Transverse colon (tissue), 4 donors: ENCODE results near the gene NPRL2. TPM values are rescaled to one million over a fixed set of nuclear protein-coding genes. Genes with fewer than 3 reads are reported as not detected.

ENCODE experiments used
- DNase-seq: peaks from one replicate; pipeline ENCODE4 v3.0.0-alpha.2; 2019
- H3K27ac ChIP-seq, 4 donors: fragments of 200-600 bp; sonication (generic); 2 replicates each; pipeline ENCODE4 v1.5.1; 2016 to 2018; ENCODE audit warnings: inconsistent platforms in 4 of 4
- H3K27me3 ChIP-seq: fragments of 200-600 bp; sonication (generic); 2 replicates; pipeline ENCODE4 v1.5.1; 2017; ENCODE audit warnings: inconsistent platforms
- H3K36me3 ChIP-seq, 4 donors: fragments of 200-600 bp; sonication (generic); 2 replicates each; pipeline ENCODE4 v1.5.1; 2017 to 2019; ENCODE audit warnings: inconsistent platforms in 4 of 4
- H3K4me1 ChIP-seq, 4 donors: fragments of 200-600 bp; sonication (generic); 2 replicates each; pipeline ENCODE4 v1.5.1; 2017 to 2020; ENCODE audit warnings: inconsistent platforms in 4 of 4
- H3K4me3 ChIP-seq, 4 donors: fragments of 200-600 bp; sonication (generic); 1 replicate in 1 of 4; 2 replicates in 3 of 4; pipeline versions ENCODE4 v1.5.1 to v1.6.1; 2017 to 2019; ENCODE audit warnings: inconsistent platforms in 4 of 4
- H3K9me3 ChIP-seq, 2 donors: fragments of 200-600 bp; sonication (generic); 2 replicates each; pipeline ENCODE4 v1.5.1; 2017 to 2019; ENCODE audit warnings: inconsistent platforms in 2 of 2
- CTCF ChIP-seq, 5 experiments: fragments of 200-600 bp in 3 of 5; fragments of 450-650 bp in 2 of 5; sonication (generic) in 3 of 5; IDR thresholded peaks; 1 replicate in 2 of 5; 2 replicates in 3 of 5; pipeline ENCODE4 v1.5.1; 2016 to 2017; ENCODE audit warnings: antibody characterized with exemption in 5 of 5, inconsistent platforms in 3 of 5, mild to moderate bottlenecking in 2 of 5, moderate library complexity in 1 of 5
- EP300 ChIP-seq: sonication (generic); formaldehyde crosslinking; IDR thresholded peaks from one replicate; pipeline ENCODE4 v1.6.1; 2017; ENCODE audit warnings: antibody characterized with exemption, low read depth
- POLR2A ChIP-seq: fragments of 450-650 bp; IDR thresholded peaks from one replicate; pipeline ENCODE4 v1.6.1; 2016; ENCODE audit warnings: antibody characterized with exemption, mild to moderate bottlenecking, moderate library complexity
- POLR2AphosphoS5 ChIP-seq, 3 donors: sonication (generic); formaldehyde crosslinking; IDR thresholded peaks; one replicate each; pipeline ENCODE4 v1.6.1; 2016; ENCODE audit warnings: antibody characterized with exemption in 3 of 3
- WGBS, 2 donors: methylation state at CpG; one replicate each; pipeline ENCODE4 v1.1.5; 2018; ENCODE audit warnings: low coverage in 1 of 2; 5-methylcytosine and 5-hydroxymethylcytosine counted together
- in situ Hi-C, 4 donors: fragments of 200-750 bp; cut with MboI; loops; one replicate each; pipeline versions ENCODE4 v1.15.0 to v1.15.1; 2017; ENCODE audit warnings: low sequenced_read_pairs in 3 of 4, low pct_ligation_motif_present in 1 of 4, low pct_unique_long_range_greater_than_20kb in 1 of 4
- intact Hi-C: fragments of 100-400 bp; cut with DNase I; formaldehyde crosslinking; loops from one replicate; pipeline ENCODE4 v1.15.1; 2023; ENCODE audit warnings: low total_unique reads
- total RNA-seq, 4 donors: library from RNA; depleted of rRNA; stranded (reverse); fragments of >200 nt; gene quantifications; one replicate each; pipeline ENCODE4 v1.1.0, GENCODE V29; 2016

NPRL2 gene
- total RNA-seq, 4 donors from 2014 or later, result 6.0 to 29.2 (median 13.1) TPM

GRCh38 chr3:50326182-50326541, 24.4 kb downstream of the NPRL2 start:
- intact Hi-C loops, result no loop called here
- Histone ChIP-seq H3K36me3 (peaks cover 0 to 17% (median 2%) of the 10 kb centered on the region in 4 donors), H3K27ac (no peak overlapping the region), H3K9me3 (no peaks in the 10 kb centered on the region), H3K4me1 (peaks cover 12 to 45% (median 35%) of the 10 kb centered on the region in 4 donors), H3K4me3 (no peak overlapping the region), H3K27me3 (no peaks in the 10 kb centered on the region)
- in situ Hi-C loops, result no loop called here
- DNase-seq, result no peak
- 92% methylated on average over 8 of the region's 8 CpGs; no CpG with 5 or more reads in 1 of the 2 donors for WGBS, 2 donors
- TF ChIP-seq EP300 (no peak), POLR2AphosphoS5 (IDR thresholded peaks at IDR 0.05) (no peak)

- 68 to 87% methylated on average over 4 to 11 of the region's 11 CpGs for WGBS, 2 donors
- TF ChIP-seq EP300 (no peak), CTCF (IDR thresholded peaks at IDR 0.05) (no peak), POLR2A (no peak)
- Histone ChIP-seq H3K27ac (no peak overlapping the region), H3K4me1 (peaks cover 12 to 45% (median 35%) of the 10 kb centered on the region in 4 donors), H3K4me3 (no peak overlapping the region), H3K9me3 (no peaks in the 10 kb centered on the region), H3K27me3 (no peaks in the 10 kb centered on the region), H3K36me3 (peaks cover 0 to 12% (median 0%) of the 10 kb centered on the region in 4 donors)
- in situ Hi-C loops (no loop called here), intact Hi-C loops (no loop called here)
- DNase-seq, result no peak
These were observed 24.9 kb downstream of the NPRL2 start for GRCh38 chr3:50325497-50326181.

- peaks cover 15 to 50% (median 39%) of the 10 kb centered on the region in 4 donors for H3K4me1 ChIP-seq
- in situ Hi-C loops, result no loop called here
These were observed 25.5 kb downstream of the NPRL2 start for GRCh38 chr3:50325113-50325480.

GRCh38 chr3:50324351-50325112, 26.0 kb downstream of the NPRL2 start:
- Histone ChIP-seq H3K9me3 (no peaks in the 10 kb centered on the region), H3K36me3 (peaks cover 0 to 1% (median 0%) of the 10 kb centered on the region in 4 donors), H3K27ac (peak overlapping the region; percentile 92 to 94 (median 92)), H3K27me3 (no peaks in the 10 kb centered on the region), H3K4me1 (peaks cover 18 to 56% (median 44%) of the 10 kb centered on the region in 4 donors), H3K4me3 (no peak overlapping the region)
- peak; percentile 65 for DNase-seq
- TF ChIP-seq EP300, result no peak
- no peak for TF ChIP-seq POLR2A
- no peak for TF ChIP-seq POLR2AphosphoS5 (IDR thresholded peaks at IDR 0.05)
- peak; percentile 77 to 89 (median 81) for TF ChIP-seq CTCF (IDR thresholded peaks at IDR 0.05)
- in situ Hi-C loops, result no loop called here
- intact Hi-C loops, result no loop called here
- WGBS, 2 donors, result 13 to 48% methylated on average over 1 to 4 of the region's 4 CpGs

More at GRCh38 chr3:50325113-50325480, 25.5 kb downstream of the NPRL2 start:
- Histone ChIP-seq H3K4me3 (no peak overlapping the region), H3K27me3 (no peaks in the 10 kb centered on the region), H3K27ac (no peak overlapping the region), H3K9me3 (no peaks in the 10 kb centered on the region), H3K36me3 (peaks cover 0 to 7% (median 0%) of the 10 kb centered on the region in 4 donors)
- intact Hi-C loops, result no loop called here
- 93% methylated on average over 2 of the region's 2 CpGs; no CpG with 5 or more reads in 1 of the 2 donors for WGBS, 2 donors
- TF ChIP-seq POLR2AphosphoS5 (IDR thresholded peaks at IDR 0.05) (no peak), POLR2A (no peak), EP300 (no peak), CTCF (IDR thresholded peaks at IDR 0.05) (no peak)
- no peak for DNase-seq
